OCI-LY7 (cell line): ENCODE measurements around the gene RANBP17. TPM values are rescaled to one million over a fixed set of nuclear protein-coding genes. Genes with fewer than 3 reads are reported as not detected.
"Not testable (repeated sequence)": the region's sequence is repeated elsewhere in the genome, so short reads cannot be mapped to it uniquely, and the experiment has no call there.

Experiments
- BruUV-seq: library from RNA; stranded (reverse); fragments of 400-500 nt; replicated peaks from 2 replicates; lab custom pipeline; 2021; lab: Mats Ljungman, UMichigan
- CTCF ChIA-PET: fragments of 300-600 bp; sonication (Branson Sonifier 250); formaldehyde crosslinking; loops from one replicate; lab custom pipeline; 2022; ENCODE audit warnings: antibody characterized with exemption; ENCODE audit not compliant: unreplicated experiment; lab: Charles Lee
- POLR2A ChIA-PET: fragments of 300-600 bp; sonication (Branson Sonifier 250); formaldehyde crosslinking; loops from one replicate; lab custom pipeline; 2022; ENCODE audit warnings: antibody characterized with exemption; lab: Charles Lee
- DNase-seq: peaks from one replicate; pipeline ENCODE4 v3.0.0-alpha.2; 2015; ENCODE audit warnings: low spot score
- H2AFZ ChIP-seq: fragments of 200-600 bp; sonication (generic), shearing (Covaris generic); 2 replicates; pipeline ENCODE4 v1.6.1; 2014; ENCODE audit warnings: mild to moderate bottlenecking, antibody characterized with exemption, low read length, moderate library complexity
- H3K27ac ChIP-seq: fragments of 200-600 bp; sonication (generic); 2 replicates; pipeline ENCODE4 v1.5.1; 2014; ENCODE audit warnings: mixed run types, low read depth, mild to moderate bottlenecking, moderate library complexity, low read length, inconsistent platforms; ENCODE audit not compliant: poor library complexity, severe bottlenecking
- H3K36me3 ChIP-seq: fragments of 200-600 bp; sonication (generic); 2 replicates; pipeline ENCODE4 v1.6.1; 2014; ENCODE audit warnings: mild to moderate bottlenecking, antibody characterized with exemption, low read length, moderate library complexity, mixed read lengths; ENCODE audit not compliant: insufficient read depth
- H3K4me1 ChIP-seq: fragments of 200-600 bp; sonication (generic); 2 replicates; pipeline ENCODE4 v1.5.1; 2014; ENCODE audit warnings: mild to moderate bottlenecking, low read length; ENCODE audit not compliant: insufficient read depth, poor library complexity, severe bottlenecking
- H3K4me2 ChIP-seq: fragments of 200-600 bp; sonication (generic); 2 replicates; pipeline ENCODE4 v1.6.1; 2014; ENCODE audit warnings: mild to moderate bottlenecking, low read length
- H3K4me3 ChIP-seq: fragments of 200-600 bp; sonication (generic); 2 replicates; pipeline ENCODE4 v1.5.1; 2014; ENCODE audit warnings: mild to moderate bottlenecking, low read depth, low read length; ENCODE audit not compliant: poor library complexity, severe bottlenecking
- H3K79me2 ChIP-seq: fragments of 200-600 bp; sonication (generic); 2 replicates; pipeline ENCODE4 v1.6.1; 2016; ENCODE audit warnings: low read depth, mild to moderate bottlenecking, low read length, moderate library complexity, mixed read lengths; ENCODE audit not compliant: insufficient read depth
- H3K9me2 ChIP-seq: fragments of 200-600 bp; sonication (generic); 2 replicates; pipeline ENCODE4 v1.6.1; 2016; ENCODE audit warnings: mild to moderate bottlenecking, low read length, mixed read lengths; ENCODE audit not compliant: insufficient read depth
- H3K9me3 ChIP-seq: fragments of 200-600 bp; sonication (generic); 2 replicates; pipeline ENCODE4 v1.6.1; 2014; ENCODE audit warnings: mild to moderate bottlenecking, mixed run types, low read length, mixed read lengths
- H4K20me1 ChIP-seq: fragments of 200-600 bp; sonication (generic); 2 replicates; pipeline ENCODE4 v1.6.1; 2014; ENCODE audit warnings: mild to moderate bottlenecking, antibody characterized with exemption, low read length, moderate library complexity, mixed read lengths; ENCODE audit not compliant: insufficient read depth
- EZH2phosphoT487 ChIP-seq: fragments of 200-600 bp; sonication (generic); IDR thresholded peaks from 2 replicates; pipeline ENCODE4 v1.6.1; 2018; ENCODE audit warnings: low read depth, borderline replicate concordance, mild to moderate bottlenecking, mixed run types, antibody characterized with exemption, low read length, moderate library complexity, mixed read lengths
- intact Hi-C: fragments of 100-400 bp; cut with micrococcal nuclease; formaldehyde crosslinking; loops from one replicate; pipeline ENCODE4 v1.10.0; 2022; ENCODE audit not compliant: unreplicated experiment
- total RNA-seq, 2 experiments: library from RNA; depleted of rRNA in 1 of 2; stranded (reverse); fragments of >200 nt in 1 of 2; shearing (Covaris generic) in 1 of 2; gene quantifications; 2 replicates each; pipeline ENCODE4 v1.2.3, GENCODE V29; 2014 to 2022
- TF ChIP-seq, protein P1 (sequence below): fragments of 200-600 bp; sonication (generic); conservative IDR thresholded peaks from 2 replicates; pipeline ENCODE4 v1.5.1; 2014; ENCODE audit warnings: mild to moderate bottlenecking, antibody characterized with exemption, low read length, moderate library complexity, mixed read lengths

Gene RANBP17
- total RNA-seq, 2 experiments from 2014 or later = not detected

DNA sequence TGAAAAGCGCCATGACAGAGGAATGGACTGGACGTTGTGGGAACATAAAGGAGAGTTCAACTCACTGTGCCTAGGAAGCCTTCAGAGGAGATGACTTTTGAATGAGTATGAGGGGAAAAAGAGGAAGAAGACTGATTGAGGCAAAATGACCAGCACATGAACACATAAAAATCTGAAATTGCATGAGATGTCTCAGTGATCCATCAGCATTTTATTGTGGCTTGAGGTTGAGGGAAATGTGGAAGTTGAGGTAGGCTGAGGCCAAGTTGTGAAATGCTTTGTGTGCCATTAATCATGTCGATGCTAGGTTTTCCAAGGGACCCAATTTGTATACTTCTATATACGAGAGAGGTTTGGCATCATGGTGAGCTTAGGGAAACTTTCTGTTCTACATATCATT is 306.4 kb downstream of the RANBP17 start:
- Histone ChIP-seq H3K36me3 (no peaks in the 10 kb centered on the region), H2AFZ (no peak overlapping the region), H3K27ac (no peak overlapping the region), H3K9me3 (no peaks in the 10 kb centered on the region), H3K4me2 (no peak overlapping the region), H3K4me1 (no peaks in the 10 kb centered on the region), H3K79me2 (no peaks in the 10 kb centered on the region), H3K9me2 (no peaks in the 10 kb centered on the region), H4K20me1 (no peaks in the 10 kb centered on the region), H3K4me3 (no peak overlapping the region)
- no TSS peak for BruUV-seq
- DNase-seq = no peak
- ChIA-PET POLR2A (interaction anchor here (0.6 kb wide), 2 partner anchors 11 to 85 kb away, joined by 3 to 4 read pairs; no protein-coding TSS in a partner anchor), CTCF (no interaction called here)
- TF ChIP-seq, protein P1, sequence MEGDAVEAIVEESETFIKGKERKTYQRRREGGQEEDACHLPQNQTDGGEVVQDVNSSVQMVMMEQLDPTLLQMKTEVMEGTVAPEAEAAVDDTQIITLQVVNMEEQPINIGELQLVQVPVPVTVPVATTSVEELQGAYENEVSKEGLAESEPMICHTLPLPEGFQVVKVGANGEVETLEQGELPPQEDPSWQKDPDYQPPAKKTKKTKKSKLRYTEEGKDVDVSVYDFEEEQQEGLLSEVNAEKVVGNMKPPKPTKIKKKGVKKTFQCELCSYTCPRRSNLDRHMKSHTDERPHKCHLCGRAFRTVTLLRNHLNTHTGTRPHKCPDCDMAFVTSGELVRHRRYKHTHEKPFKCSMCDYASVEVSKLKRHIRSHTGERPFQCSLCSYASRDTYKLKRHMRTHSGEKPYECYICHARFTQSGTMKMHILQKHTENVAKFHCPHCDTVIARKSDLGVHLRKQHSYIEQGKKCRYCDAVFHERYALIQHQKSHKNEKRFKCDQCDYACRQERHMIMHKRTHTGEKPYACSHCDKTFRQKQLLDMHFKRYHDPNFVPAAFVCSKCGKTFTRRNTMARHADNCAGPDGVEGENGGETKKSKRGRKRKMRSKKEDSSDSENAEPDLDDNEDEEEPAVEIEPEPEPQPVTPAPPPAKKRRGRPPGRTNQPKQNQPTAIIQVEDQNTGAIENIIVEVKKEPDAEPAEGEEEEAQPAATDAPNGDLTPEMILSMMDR = no peak
- no peak for TF ChIP-seq EZH2phosphoT487
- intact Hi-C loops = no loop called here

DNA sequence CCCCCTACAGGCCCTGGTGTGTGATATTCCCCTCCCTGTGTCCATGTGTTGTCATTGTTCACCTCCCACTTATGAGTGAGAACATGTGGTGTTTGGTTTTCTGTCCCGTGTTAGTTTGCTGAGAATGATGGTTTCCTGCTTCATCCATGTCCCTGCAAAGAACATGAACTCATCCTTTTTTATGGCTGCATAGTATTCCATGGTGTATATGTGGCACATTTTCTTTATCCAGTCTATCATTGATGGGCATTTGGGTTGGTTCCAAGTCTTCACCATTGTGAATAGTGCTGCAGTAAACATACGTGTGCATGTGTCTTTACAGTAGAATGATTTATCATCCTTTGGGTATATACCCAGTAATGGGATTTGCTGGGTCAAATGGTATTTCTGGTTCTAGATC is 313.1 kb downstream of the RANBP17 start:
- H3K9me2 ChIP-seq, H3K27ac ChIP-seq, H3K4me1 ChIP-seq, H4K20me1 ChIP-seq, intact Hi-C loops, H3K4me2 ChIP-seq, DNase-seq, H2AFZ ChIP-seq, BruUV-seq, H3K4me3 ChIP-seq, H3K9me3 ChIP-seq, H3K79me2 ChIP-seq, POLR2A ChIA-PET, CTCF ChIA-PET, H3K36me3 ChIP-seq: not testable (repeated sequence)

DNA sequence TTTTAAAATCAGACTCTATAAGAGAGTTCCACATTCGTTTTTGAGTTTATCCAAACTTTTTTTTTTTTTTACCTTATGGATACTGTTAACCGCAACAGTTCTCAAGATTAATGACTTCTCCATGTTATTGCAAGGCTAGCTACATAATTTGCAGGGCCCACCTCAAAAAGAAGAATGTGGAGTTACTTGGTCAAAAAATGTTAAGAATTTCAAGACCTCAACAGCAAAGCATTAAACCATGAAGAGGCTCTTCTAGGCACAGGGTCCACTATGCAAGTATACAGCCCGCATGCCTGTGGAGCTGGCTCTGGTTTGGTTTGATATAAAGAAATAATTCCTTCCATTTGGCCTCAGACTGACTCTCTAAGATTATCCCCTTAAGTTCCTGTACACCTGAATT is 313.9 kb downstream of the RANBP17 start:
- no TSS peak for BruUV-seq
- no peak overlapping the region for H3K27ac ChIP-seq
- H3K36me3 ChIP-seq = no peaks in the 10 kb centered on the region
- no peak for TF ChIP-seq EZH2phosphoT487
- TF ChIP-seq, protein P1 = no peak
- H3K4me1 ChIP-seq = no peaks in the 10 kb centered on the region
- ChIA-PET POLR2A (interaction anchor here (0.6 kb wide), 1 partner anchor 14 kb away, joined by 3 read pairs; no protein-coding TSS in a partner anchor), CTCF (no interaction called here)
- H3K4me2 ChIP-seq = no peak overlapping the region
- no peak overlapping the region for H3K4me3 ChIP-seq
- no peaks in the 10 kb centered on the region for H3K79me2 ChIP-seq
- no peaks in the 10 kb centered on the region for H3K9me3 ChIP-seq
- H3K9me2 ChIP-seq = no peaks in the 10 kb centered on the region
- H2AFZ ChIP-seq = no peak overlapping the region
- intact Hi-C loops = no loop called here
- H4K20me1 ChIP-seq = no peaks in the 10 kb centered on the region
- no peak for DNase-seq

DNA sequence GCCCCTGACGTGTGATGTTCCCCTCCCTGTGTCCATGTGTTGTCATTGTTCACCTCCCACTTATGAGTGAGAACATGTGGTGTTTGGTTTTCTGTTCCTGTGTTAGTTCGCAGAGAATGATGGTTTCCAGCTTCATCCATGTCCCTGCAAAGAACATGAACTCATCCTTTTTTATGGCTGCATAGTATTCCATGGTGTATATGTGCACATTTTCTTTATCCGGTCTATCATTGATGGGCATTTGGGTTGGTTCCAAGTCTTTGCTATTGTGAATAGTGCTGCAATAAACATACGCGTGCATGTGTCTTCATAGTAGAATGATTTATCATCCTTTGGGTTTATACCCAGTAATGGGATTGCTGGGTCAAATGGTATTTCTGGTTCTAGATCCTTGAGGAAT is 316.4 kb downstream of the RANBP17 start:
- BruUV-seq, intact Hi-C loops, H2AFZ ChIP-seq, CTCF ChIA-PET, H3K27ac ChIP-seq, DNase-seq, H3K36me3 ChIP-seq, H3K9me2 ChIP-seq, H3K4me2 ChIP-seq, H3K79me2 ChIP-seq, H3K4me3 ChIP-seq, H3K9me3 ChIP-seq, H3K4me1 ChIP-seq, H4K20me1 ChIP-seq: not testable (repeated sequence)
- POLR2A ChIA-PET = interaction anchor here (1.1 kb wide), 1 partner anchor 10 kb away, joined by 3 read pairs; no protein-coding TSS in a partner anchor
